Aorta (tissue), 5 donors: ENCODE results near the gene HCN1. TPM values are rescaled to one million over a fixed set of nuclear protein-coding genes. Genes with fewer than 3 reads are reported as not detected.

Experiments used
- ATAC-seq: fragments of 200-7000 bp; cut with Tn5 transposase; one replicate; pipeline ENCODE4 v1.9.1; 2022; ENCODE audit warnings: moderate library complexity; ENCODE audit not compliant: low FRiP score
- DNase-seq, 2 donors: peaks; one replicate each; pipeline ENCODE4 v3.0.0-alpha.2; 2020
- H3K27ac ChIP-seq, 2 donors: one replicate each; pipeline ENCODE4 v1.5.1; 2013; ENCODE audit warnings: low read length in 2 of 2, mild to moderate bottlenecking in 2 of 2, moderate library complexity in 2 of 2, control low read depth in 1 of 2, inconsistent platforms in 1 of 2, low read depth in 1 of 2
- H3K27me3 ChIP-seq, 2 donors: one replicate each; pipeline ENCODE4 v1.6.1; 2013; ENCODE audit warnings: control low read depth in 1 of 2, low read length in 1 of 2, mild to moderate bottlenecking in 1 of 2, moderate library complexity in 1 of 2; ENCODE audit not compliant: insufficient read depth in 2 of 2, control insufficient read depth in 1 of 2
- H3K36me3 ChIP-seq, 2 donors: one replicate each; pipeline ENCODE4 v1.6.1; 2013; ENCODE audit warnings: control low read depth in 1 of 2, low read length in 1 of 2, mild to moderate bottlenecking in 1 of 2; ENCODE audit not compliant: insufficient read depth in 2 of 2, control insufficient read depth in 1 of 2
- H3K4me1 ChIP-seq, 2 donors: one replicate each; pipeline ENCODE4 v1.6.1; 2013; ENCODE audit warnings: low read length in 2 of 2, control low read depth in 1 of 2, mild to moderate bottlenecking in 1 of 2, moderate library complexity in 1 of 2; ENCODE audit not compliant: insufficient read depth in 2 of 2, control insufficient read depth in 1 of 2
- H3K4me3 ChIP-seq, 2 donors: one replicate each; pipeline ENCODE4 v1.5.1; 2013; ENCODE audit warnings: low read length in 2 of 2, control low read depth in 1 of 2, mild to moderate bottlenecking in 1 of 2
- H3K9me3 ChIP-seq: one replicate; pipeline ENCODE4 v1.6.1; 2013; ENCODE audit warnings: mild to moderate bottlenecking, low read length; ENCODE audit not compliant: control insufficient read depth
- WGBS, 2 donors: extraction: QIAGEN DNeasy Blood & Tissue Kit; methylation state at CpG; one replicate each; pipeline ENCODE4 v1.1.7; 2013; 5-methylcytosine and 5-hydroxymethylcytosine counted together
- intact Hi-C, 2 donors: fragments of 100-400 bp; cut with DNase I; formaldehyde crosslinking; loops; one replicate each; pipeline versions ENCODE4 v1.14.2 to v1.15.0; 2022
- polyA plus RNA-seq, 2 donors: library from polyadenylated mRNA; stranded (reverse); fragments of 200-250 nt; gene quantifications; one replicate each; pipeline ENCODE4 v1.2.3, GENCODE V29; 2013
- total RNA-seq, 2 donors: library from RNA; stranded (reverse); fragmentation: NEBNext Ultra II Directional; extraction: Animal tissue kit (Norgen Biotek cat#: 25700); gene quantifications; one replicate each; pipeline ENCODE4 v1.2.1, GENCODE V29; 2021
- donor health status: healthy with polysubstance abuse.
- donor health status: Bipolar disorder and iron deficiency.
- donor health status: DM: no; HTN: no; CAD: no.
- donor health status: DM: no; HTN: no; CAD: no.
- donor health status: DM: yes; HTN: yes; CAD: no.

Gene HCN1
- total and polyA plus RNA-seq, 4 donors: 0.18 TPM; not detected in 3

GRCh38 chr5:45225571-45226031 lies 470.6 kb downstream of the HCN1 start:
- H3K27ac ChIP-seq: no peak overlapping the region
- 94 to 95% methylated on average over 25 of the region's 25 CpGs for WGBS, 2 donors
- H3K4me1 ChIP-seq: no peaks in the 10 kb centered on the region
- no peak for ATAC-seq
- peak in 1 of 2 donors; percentile 63 for DNase-seq
- intact Hi-C loops: no loop called here
- H3K9me3 ChIP-seq: no peaks in the 10 kb centered on the region
- no peaks in the 10 kb centered on the region for H3K27me3 ChIP-seq
- no peak overlapping the region for H3K4me3 ChIP-seq
- no peaks in the 10 kb centered on the region for H3K36me3 ChIP-seq

DNA sequence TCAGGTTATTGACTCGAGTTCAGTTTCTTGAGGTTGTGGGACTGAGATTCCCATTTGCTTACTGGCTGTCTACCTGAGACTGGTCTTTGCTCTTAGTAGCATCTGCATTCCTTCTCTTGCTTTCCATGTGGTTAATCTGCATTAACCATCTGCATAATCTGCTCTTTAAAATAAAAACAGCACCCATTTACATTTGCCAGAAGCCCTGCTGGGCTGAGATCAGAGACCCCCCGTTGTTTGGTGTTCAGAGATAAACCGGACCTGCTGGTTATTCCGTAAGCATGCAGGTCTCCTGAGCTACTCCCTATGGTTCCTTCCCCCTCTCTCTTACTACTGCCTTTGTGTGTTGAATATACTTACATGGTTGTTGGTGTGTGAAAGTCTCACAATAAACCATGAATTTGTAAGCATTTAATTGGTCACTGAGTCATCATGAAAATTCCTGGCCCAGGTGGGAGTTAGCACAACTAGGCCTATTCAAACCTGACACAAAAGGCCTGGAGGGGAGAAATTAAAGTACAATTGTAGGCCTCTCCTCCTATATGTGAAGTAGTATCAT lies 490.7 kb downstream of the HCN1 start:
- WGBS, 2 donors: 74 to 82% methylated on average over 4 of the region's 4 CpGs
- intact Hi-C loops: no loop called here

More for the DNA sequence above, 490.7 kb downstream of the HCN1 start:
- Histone ChIP-seq H3K36me3 (no peaks in the 10 kb centered on the region), H3K27me3 (no peaks in the 10 kb centered on the region), H3K27ac (no peak overlapping the region), H3K4me3 (no peak overlapping the region), H3K9me3 (no peaks in the 10 kb centered on the region), H3K4me1 (no peaks in the 10 kb centered on the region)
- ATAC-seq (no peak), DNase-seq (no peak)
